Endometrial microvascular endothelial cells (primary cell): ENCODE results near the gene FTO. TPM values are rescaled to one million over a fixed set of nuclear protein-coding genes. Genes with fewer than 3 reads are reported as not detected.

Experiments used
- in situ Hi-C: cut with HindIII; loops from 2 replicates; pipeline ENCODE4 v1.10.0; 2017; ENCODE audit warnings: low sequenced_read_pairs, low pct_unique_long_range_greater_than_20kb; ENCODE audit errors: inconsistent ontology term
- total RNA-seq: library from RNA; depleted of rRNA; stranded (reverse); fragments of >200 nt; gene quantifications from one replicate; pipeline ENCODE4 v1.2.3, GENCODE V29; 2015; ENCODE audit errors: inconsistent ontology term

Gene FTO
- total RNA-seq, 1 donor from 2014 or later: 128 TPM

- in situ Hi-C loops: no loop called here
Measured at GRCh38 chr16:53998966-53999522, 295.1 kb downstream of the FTO start.

GRCh38 chr16:53999841-54000240, 295.9 kb downstream of the FTO start:
- in situ Hi-C loops: no loop called here

GRCh38 chr16:54000361-54000760, 296.4 kb downstream of the FTO start:
- in situ Hi-C loops: no loop called here

- in situ Hi-C loops: no loop called here
Measured at GRCh38 chr16:54006693-54007092, 302.7 kb downstream of the FTO start.

- in situ Hi-C loops: no loop called here
Measured at GRCh38 chr16:54007504-54007903, 303.5 kb downstream of the FTO start.

- in situ Hi-C loops: no loop called here
Measured at GRCh38 chr16:54009464-54010176, 305.7 kb downstream of the FTO start.

GRCh38 chr16:54015147-54015546, 311.2 kb downstream of the FTO start:
- in situ Hi-C loops: no loop called here

GRCh38 chr16:54022362-54022761, 318.4 kb downstream of the FTO start:
- in situ Hi-C loops: no loop called here

- in situ Hi-C loops: no loop called here
Measured at GRCh38 chr16:54026456-54026855, 322.5 kb downstream of the FTO start.

GRCh38 chr16:54027062-54027461, 323.1 kb downstream of the FTO start:
- in situ Hi-C loops: no loop called here

- in situ Hi-C loops: no loop called here
Measured at GRCh38 chr16:54027558-54027957, 323.6 kb downstream of the FTO start.

- in situ Hi-C loops: no loop called here
Measured at GRCh38 chr16:54027995-54028394, 324.0 kb downstream of the FTO start.

- in situ Hi-C loops: no loop called here
Measured at GRCh38 chr16:54030451-54030850, 326.5 kb downstream of the FTO start.

GRCh38 chr16:54031107-54031760, 327.3 kb downstream of the FTO start:
- in situ Hi-C loops: no loop called here

GRCh38 chr16:54033747-54034146, 329.8 kb downstream of the FTO start:
- in situ Hi-C loops: no loop called here

GRCh38 chr16:54034684-54035083, 330.7 kb downstream of the FTO start:
- in situ Hi-C loops: no loop called here

GRCh38 chr16:54040480-54040879, 336.5 kb downstream of the FTO start:
- in situ Hi-C loops: no loop called here

- in situ Hi-C loops: no loop called here
Measured at GRCh38 chr16:54040975-54041374, 337.0 kb downstream of the FTO start.

GRCh38 chr16:54048586-54049495, 344.9 kb downstream of the FTO start:
- in situ Hi-C loops: no loop called here
